ENCODE results near the gene NUDT2. TPM values are rescaled to one million over a fixed set of nuclear protein-coding genes. Genes with fewer than 3 reads are reported as not detected.

NUDT2 gene
- polyA plus RNA-seq, 1 donor from 2014 or later = 62.6 TPM

GRCh38 chr9:34310215-34310614, 19.2 kb upstream of the NUDT2 start:
- Histone ChIP-seq H3K4me2 (ENCODE audit: low read length) (no peak overlapping the region), H3K9me3 (ENCODE audit: low read length) (no peaks in the 10 kb centered on the region), H4K20me1 (ENCODE audit: insufficient read depth) (no peaks in the 10 kb centered on the region), H3K9ac (ENCODE audit: low read length) (peak overlapping the region; percentile 44), H3K9me2 (ENCODE audit: insufficient read depth, low read length) (no peaks in the 10 kb centered on the region), H3F3A (ENCODE audit: insufficient read depth, low read length, poor library complexity, severe bottlenecking) (no peaks in the 10 kb centered on the region), H3K79me2 (replicated peaks; ENCODE audit: insufficient read depth, low read length) (peaks cover 3% of the 10 kb centered on the region), H3K27ac (ENCODE audit: low read length) (peak overlapping the region; percentile 80), H3K4me3 (ENCODE audit: low read length) (no peak overlapping the region), H2AFZ (ENCODE audit: low read depth, low read length) (peak overlapping the region; percentile 34), H3K27me3 (ENCODE audit: insufficient read depth, low read depth, low read length) (no peaks in the 10 kb centered on the region), H3K36me3 (ENCODE audit: insufficient read depth, low read length) (no peaks in the 10 kb centered on the region)
- TF ChIP-seq RAD21 (conservative IDR thresholded peaks at IDR 0.05) (no peak), POLR2AphosphoS5 (IDR thresholded peaks at IDR 0.05) (no peak), TAF1 (IDR thresholded peaks at IDR 0.05; ENCODE audit: low read depth) (no peak), SMC3 (conservative IDR thresholded peaks at IDR 0.05; ENCODE audit: poor library complexity) (no peak), EZH2 (IDR thresholded peaks at IDR 0.05; ENCODE audit: borderline replicate concordance, insufficient read depth, low read length, poor library complexity, severe bottlenecking) (no peak), CTCF (IDR thresholded peaks at IDR 0.05; ENCODE audit: poor library complexity, severe bottlenecking) (no peak), EP300 (conservative IDR thresholded peaks at IDR 0.05; ENCODE audit: poor library complexity, severe bottlenecking) (no peak), MXI1 (conservative IDR thresholded peaks at IDR 0.05; ENCODE audit: poor library complexity, severe bottlenecking) (no peak)
- TF ChIP-seq, protein P1, sequence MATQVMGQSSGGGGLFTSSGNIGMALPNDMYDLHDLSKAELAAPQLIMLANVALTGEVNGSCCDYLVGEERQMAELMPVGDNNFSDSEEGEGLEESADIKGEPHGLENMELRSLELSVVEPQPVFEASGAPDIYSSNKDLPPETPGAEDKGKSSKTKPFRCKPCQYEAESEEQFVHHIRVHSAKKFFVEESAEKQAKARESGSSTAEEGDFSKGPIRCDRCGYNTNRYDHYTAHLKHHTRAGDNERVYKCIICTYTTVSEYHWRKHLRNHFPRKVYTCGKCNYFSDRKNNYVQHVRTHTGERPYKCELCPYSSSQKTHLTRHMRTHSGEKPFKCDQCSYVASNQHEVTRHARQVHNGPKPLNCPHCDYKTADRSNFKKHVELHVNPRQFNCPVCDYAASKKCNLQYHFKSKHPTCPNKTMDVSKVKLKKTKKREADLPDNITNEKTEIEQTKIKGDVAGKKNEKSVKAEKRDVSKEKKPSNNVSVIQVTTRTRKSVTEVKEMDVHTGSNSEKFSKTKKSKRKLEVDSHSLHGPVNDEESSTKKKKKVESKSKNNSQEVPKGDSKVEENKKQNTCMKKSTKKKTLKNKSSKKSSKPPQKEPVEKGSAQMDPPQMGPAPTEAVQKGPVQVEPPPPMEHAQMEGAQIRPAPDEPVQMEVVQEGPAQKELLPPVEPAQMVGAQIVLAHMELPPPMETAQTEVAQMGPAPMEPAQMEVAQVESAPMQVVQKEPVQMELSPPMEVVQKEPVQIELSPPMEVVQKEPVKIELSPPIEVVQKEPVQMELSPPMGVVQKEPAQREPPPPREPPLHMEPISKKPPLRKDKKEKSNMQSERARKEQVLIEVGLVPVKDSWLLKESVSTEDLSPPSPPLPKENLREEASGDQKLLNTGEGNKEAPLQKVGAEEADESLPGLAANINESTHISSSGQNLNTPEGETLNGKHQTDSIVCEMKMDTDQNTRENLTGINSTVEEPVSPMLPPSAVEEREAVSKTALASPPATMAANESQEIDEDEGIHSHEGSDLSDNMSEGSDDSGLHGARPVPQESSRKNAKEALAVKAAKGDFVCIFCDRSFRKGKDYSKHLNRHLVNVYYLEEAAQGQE (IDR thresholded peaks at IDR 0.05; ENCODE audit: borderline replicate concordance) = no peak

- peak overlapping the region; percentile 44 for H3K9ac ChIP-seq (ENCODE audit: low read length)
- no peaks in the 10 kb centered on the region for H4K20me1 ChIP-seq (ENCODE audit: insufficient read depth)
- peak overlapping the region; percentile 80 for H3K27ac ChIP-seq (ENCODE audit: low read length)
- H2AFZ ChIP-seq (ENCODE audit: low read depth, low read length) = peak overlapping the region; percentile 34
- H3K9me2 ChIP-seq (ENCODE audit: insufficient read depth, low read length) = no peaks in the 10 kb centered on the region
- TF ChIP-seq POLR2AphosphoS5 (IDR thresholded peaks at IDR 0.05) (no peak), RAD21 (conservative IDR thresholded peaks at IDR 0.05) (no peak), EP300 (conservative IDR thresholded peaks at IDR 0.05; ENCODE audit: poor library complexity, severe bottlenecking) (no peak), TAF1 (IDR thresholded peaks at IDR 0.05; ENCODE audit: low read depth) (no peak)
- TF ChIP-seq, protein P1 (IDR thresholded peaks at IDR 0.05; ENCODE audit: borderline replicate concordance) = no peak
- no peaks in the 10 kb centered on the region for H3F3A ChIP-seq (ENCODE audit: insufficient read depth, low read length, poor library complexity, severe bottlenecking)
- peaks cover 3% of the 10 kb centered on the region for H3K79me2 ChIP-seq (replicated peaks; ENCODE audit: insufficient read depth, low read length)
- no peaks in the 10 kb centered on the region for H3K27me3 ChIP-seq (ENCODE audit: insufficient read depth, low read depth, low read length)
- no peak overlapping the region for H3K4me2 ChIP-seq (ENCODE audit: low read length)
- no peaks in the 10 kb centered on the region for H3K9me3 ChIP-seq (ENCODE audit: low read length)
- H3K36me3 ChIP-seq (ENCODE audit: insufficient read depth, low read length) = no peaks in the 10 kb centered on the region
- no peak overlapping the region for H3K4me3 ChIP-seq (ENCODE audit: low read length)
Observed at GRCh38 chr9:34311499-34312185, 17.7 kb upstream of the NUDT2 start.

All from neural cell (in vitro differentiated cells).